Type B pancreatic cell (in vitro differentiated cells): ENCODE data around the gene FUT7. TPM values are rescaled to one million over a fixed set of nuclear protein-coding genes. Genes with fewer than 3 reads are reported as not detected.

Experiments used
- DNase-seq: peaks from one replicate; pipeline ENCODE4 v3.0.0; 2021; ENCODE audit warnings: mixed read lengths; ENCODE audit not compliant: unreplicated experiment; ENCODE audit errors: extremely low spot score
- H3K27ac Mint-ChIP-seq: 2 replicates; pipeline ENCODE4 v1.8.0; 2021; ENCODE audit warnings: mild to moderate bottlenecking, mixed read lengths
- H3K27me3 Mint-ChIP-seq: 2 replicates; pipeline ENCODE4 v1.8.0; 2021; ENCODE audit warnings: mixed read lengths
- H3K36me3 Mint-ChIP-seq: 2 replicates; pipeline ENCODE4 v1.8.0; 2021; ENCODE audit warnings: mixed read lengths
- H3K4me1 Mint-ChIP-seq: one replicate; pipeline ENCODE4 v1.8.0; 2021; ENCODE audit warnings: mixed read lengths; ENCODE audit not compliant: unreplicated experiment
- H3K4me3 Mint-ChIP-seq: 2 replicates; pipeline ENCODE4 v1.8.0; 2021; ENCODE audit warnings: mild to moderate bottlenecking, mixed read lengths
- H3K9me3 Mint-ChIP-seq: 2 replicates; pipeline ENCODE4 v1.8.0; 2021; ENCODE audit warnings: mixed read lengths
- total RNA-seq: library from RNA; stranded (reverse); gene quantifications from 2 replicates; pipeline ENCODE4 v1.2.1, GENCODE V29; 2021; ENCODE audit warnings: low replicate concordance
- TF ChIP-seq, protein P1 (sequence below): fragments of 200-600 bp; sonication (generic); conservative IDR thresholded peaks from 2 replicates; pipeline ENCODE4 v1.5.0; 2021; ENCODE audit warnings: antibody characterized with exemption, mild to moderate bottlenecking

The FUT7 gene
- total RNA-seq, 1 donor from 2014 or later, result not detected

- peaks cover 5% of the 10 kb centered on the region for H3K4me1 Mint-ChIP-seq
- no peaks in the 10 kb centered on the region for H3K36me3 Mint-ChIP-seq
- no peak overlapping the region for H3K27ac Mint-ChIP-seq
- no peak for DNase-seq
- H3K9me3 Mint-ChIP-seq, result no peaks in the 10 kb centered on the region
- peaks cover 8% of the 10 kb centered on the region for H3K27me3 Mint-ChIP-seq
- no peak overlapping the region for H3K4me3 Mint-ChIP-seq
- TF ChIP-seq, protein P1, sequence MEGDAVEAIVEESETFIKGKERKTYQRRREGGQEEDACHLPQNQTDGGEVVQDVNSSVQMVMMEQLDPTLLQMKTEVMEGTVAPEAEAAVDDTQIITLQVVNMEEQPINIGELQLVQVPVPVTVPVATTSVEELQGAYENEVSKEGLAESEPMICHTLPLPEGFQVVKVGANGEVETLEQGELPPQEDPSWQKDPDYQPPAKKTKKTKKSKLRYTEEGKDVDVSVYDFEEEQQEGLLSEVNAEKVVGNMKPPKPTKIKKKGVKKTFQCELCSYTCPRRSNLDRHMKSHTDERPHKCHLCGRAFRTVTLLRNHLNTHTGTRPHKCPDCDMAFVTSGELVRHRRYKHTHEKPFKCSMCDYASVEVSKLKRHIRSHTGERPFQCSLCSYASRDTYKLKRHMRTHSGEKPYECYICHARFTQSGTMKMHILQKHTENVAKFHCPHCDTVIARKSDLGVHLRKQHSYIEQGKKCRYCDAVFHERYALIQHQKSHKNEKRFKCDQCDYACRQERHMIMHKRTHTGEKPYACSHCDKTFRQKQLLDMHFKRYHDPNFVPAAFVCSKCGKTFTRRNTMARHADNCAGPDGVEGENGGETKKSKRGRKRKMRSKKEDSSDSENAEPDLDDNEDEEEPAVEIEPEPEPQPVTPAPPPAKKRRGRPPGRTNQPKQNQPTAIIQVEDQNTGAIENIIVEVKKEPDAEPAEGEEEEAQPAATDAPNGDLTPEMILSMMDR, result no peak
These were observed 50.2 kb downstream of the FUT7 start for GRCh38 chr9:136981588-136982231.

GRCh38 chr9:136980669-136981478, 51.0 kb downstream of the FUT7 start:
- DNase-seq, result no peak
- Mint-ChIP-seq H3K36me3 (no peaks in the 10 kb centered on the region), H3K27me3 (peaks cover 5% of the 10 kb centered on the region), H3K4me3 (no peak overlapping the region), H3K27ac (no peak overlapping the region), H3K4me1 (peaks cover 5% of the 10 kb centered on the region), H3K9me3 (no peaks in the 10 kb centered on the region)
- TF ChIP-seq, protein P1, result no peak

Other genes starting within 250 kb of the FUT7 start
- 62.3 and 98.6 TPM in 2 replicates for gene TMEM141, start 240.7 kb downstream of the FUT7 start, total RNA-seq
- gene CCDC183, start 235.8 kb downstream of the FUT7 start, total RNA-seq, result 2.9 and 6.1 TPM in 2 replicates
- 94.2 and 112 TPM in 2 replicates for gene RABL6, start 224.1 kb downstream of the FUT7 start, total RNA-seq
- 3.2 and 3.6 TPM in 2 replicates for gene AJM1, start 189.6 kb downstream of the FUT7 start, total RNA-seq
- gene PHPT1, start 182.7 kb downstream of the FUT7 start, total RNA-seq, result 176 and 199 TPM in 2 replicates
- 18.4 and 29.1 TPM in 2 replicates for gene MAMDC4, start 179.7 kb downstream of the FUT7 start, total RNA-seq
- 324 and 342 TPM in 2 replicates for gene EDF1, start 165.8 kb downstream of the FUT7 start, total RNA-seq
- gene TRAF2, start 145.6 kb downstream of the FUT7 start, total RNA-seq, result 19.4 and 22.3 TPM in 2 replicates
- gene FBXW5, start 87.3 kb downstream of the FUT7 start, total RNA-seq, result 82.8 and 110 TPM in 2 replicates
- 2.8 and 4.1 TPM in 2 replicates for gene C8G, start 86.8 kb downstream of the FUT7 start, total RNA-seq
- gene LCN12, start 79.8 kb downstream of the FUT7 start, total RNA-seq, result 7.9 and 8.3 TPM in 2 replicates
- 1.4 and 1.7 TPM in 2 replicates for gene PTGDS, start 54.6 kb downstream of the FUT7 start, total RNA-seq
- not detected in 2 replicates for gene LCNL1, start 49.1 kb downstream of the FUT7 start, total RNA-seq
- gene PAXX, start 39.7 kb downstream of the FUT7 start, total RNA-seq, result 63.4 and 100 TPM in 2 replicates
- gene CLIC3, start 35.5 kb downstream of the FUT7 start, total RNA-seq, result 38.6 and 63.3 TPM in 2 replicates
- 44.7 and 47.7 TPM in 2 replicates for gene ABCA2, start 3.9 kb downstream of the FUT7 start, total RNA-seq
- 68.0 and 70.3 TPM in 2 replicates for gene NPDC1, start 14.1 kb upstream of the FUT7 start, total RNA-seq
- gene ENTPD2, start 22.0 kb upstream of the FUT7 start, total RNA-seq, result 3.3 and 6.4 TPM in 2 replicates
- 19.1 and 21.9 TPM in 2 replicates for gene SAPCD2, start 38.5 kb upstream of the FUT7 start, total RNA-seq
- gene UAP1L1, start 45.4 kb upstream of the FUT7 start, total RNA-seq, result 3.4 and 5.4 TPM in 2 replicates
- gene MAN1B1, start 54.9 kb upstream of the FUT7 start, total RNA-seq, result 50.3 and 58.9 TPM in 2 replicates
- 86.5 and 86.7 TPM in 2 replicates for gene DPP7, start 82.6 kb upstream of the FUT7 start, total RNA-seq
- gene GRIN1, start 107.1 kb upstream of the FUT7 start, total RNA-seq, result 0.29 and 0.94 TPM in 2 replicates
- 0.77 and 1.4 TPM in 2 replicates for gene LRRC26, start 138.0 kb upstream of the FUT7 start, total RNA-seq
- not detected in 2 replicates for gene TMEM210, start 140.0 kb upstream of the FUT7 start, total RNA-seq
- 63.5 and 65.0 TPM in 2 replicates for gene ANAPC2, start 156.5 kb upstream of the FUT7 start, total RNA-seq
- gene SSNA1, start 156.6 kb upstream of the FUT7 start, total RNA-seq, result 64.9 and 74.8 TPM in 2 replicates
- 24.1 and 28.4 TPM in 2 replicates for gene TPRN, start 168.7 kb upstream of the FUT7 start, total RNA-seq
- gene TMEM203, start 173.6 kb upstream of the FUT7 start, total RNA-seq, result 42.3 and 46.3 TPM in 2 replicates
- 18.9 and 28.0 TPM in 2 replicates for gene NDOR1, start 173.6 kb upstream of the FUT7 start, total RNA-seq
- 12.1 and 15.7 TPM in 2 replicates for gene RNF208, start 190.2 kb upstream of the FUT7 start, total RNA-seq
- gene CYSRT1, start 193.1 kb upstream of the FUT7 start, total RNA-seq, result 0.86 and 1.5 TPM in 2 replicates
- gene RNF224, start 195.4 kb upstream of the FUT7 start, total RNA-seq, result 0.36 and 0.48 TPM in 2 replicates
- 0.41 and 0.81 TPM in 2 replicates for gene SLC34A3, start 198.8 kb upstream of the FUT7 start, total RNA-seq
- gene TUBB4B, start 209.2 kb upstream of the FUT7 start, total RNA-seq, result 326 and 349 TPM in 2 replicates
- 0.31 TPM in 1 of 2 replicates, not detected in the other for gene STPG3, start 219.2 kb upstream of the FUT7 start, total RNA-seq
- 52.4 and 61.9 TPM in 2 replicates for gene NELFB, start 223.2 kb upstream of the FUT7 start, total RNA-seq
- gene TOR4A, start 245.6 kb upstream of the FUT7 start, total RNA-seq, result 2.7 and 4.5 TPM in 2 replicates